SK-N-DZ (cell line): ENCODE data around the gene LMNA.

ENCODE experiments used
- DNase-seq: peaks from one replicate; pipeline ENCODE4 v3.0.0-alpha.2; 2015; ENCODE audit warnings: low spot score

LMNA gene

DNA sequence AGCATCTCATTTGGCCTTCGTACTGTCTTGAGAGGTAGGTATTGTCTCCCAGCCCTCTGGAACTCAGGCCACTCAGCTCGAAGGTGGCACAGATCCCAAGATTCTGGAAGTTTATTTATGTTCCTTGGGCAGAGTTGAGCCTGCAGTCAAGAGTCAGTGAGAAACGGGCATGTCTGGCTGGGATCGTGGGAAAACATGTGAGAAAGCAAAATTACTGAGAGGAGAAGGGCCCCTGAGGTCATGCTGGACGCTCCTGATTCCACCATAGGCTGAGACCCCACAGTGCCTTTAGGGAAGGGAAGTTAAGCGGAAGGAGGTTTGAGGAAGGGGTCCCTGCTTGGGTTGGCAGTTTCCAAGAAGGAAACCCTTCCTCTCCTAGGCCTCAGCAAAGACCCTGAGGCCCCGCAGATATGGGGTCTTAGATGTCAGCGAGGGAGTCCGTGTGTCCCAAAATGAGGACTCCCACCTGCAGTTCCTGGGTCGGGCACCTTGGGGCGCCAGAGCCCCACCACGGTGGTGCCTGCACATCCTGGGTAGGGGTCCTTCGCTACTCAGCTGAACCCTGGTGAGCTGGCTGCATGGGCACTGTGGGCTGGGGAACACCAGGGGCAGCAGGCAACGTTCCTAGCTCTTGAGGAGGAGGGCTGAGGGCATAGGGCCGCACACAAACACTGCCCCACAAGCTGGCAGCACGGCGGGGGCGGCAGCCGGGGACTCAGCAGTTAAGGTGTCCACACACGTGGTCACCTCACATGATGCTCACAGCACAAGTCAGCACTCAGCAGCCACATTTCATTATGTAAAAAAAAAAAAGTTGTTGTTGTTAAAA is 26.6 kb downstream of the LMNA start:
- DNase-seq, result peak; percentile 76

DNA sequence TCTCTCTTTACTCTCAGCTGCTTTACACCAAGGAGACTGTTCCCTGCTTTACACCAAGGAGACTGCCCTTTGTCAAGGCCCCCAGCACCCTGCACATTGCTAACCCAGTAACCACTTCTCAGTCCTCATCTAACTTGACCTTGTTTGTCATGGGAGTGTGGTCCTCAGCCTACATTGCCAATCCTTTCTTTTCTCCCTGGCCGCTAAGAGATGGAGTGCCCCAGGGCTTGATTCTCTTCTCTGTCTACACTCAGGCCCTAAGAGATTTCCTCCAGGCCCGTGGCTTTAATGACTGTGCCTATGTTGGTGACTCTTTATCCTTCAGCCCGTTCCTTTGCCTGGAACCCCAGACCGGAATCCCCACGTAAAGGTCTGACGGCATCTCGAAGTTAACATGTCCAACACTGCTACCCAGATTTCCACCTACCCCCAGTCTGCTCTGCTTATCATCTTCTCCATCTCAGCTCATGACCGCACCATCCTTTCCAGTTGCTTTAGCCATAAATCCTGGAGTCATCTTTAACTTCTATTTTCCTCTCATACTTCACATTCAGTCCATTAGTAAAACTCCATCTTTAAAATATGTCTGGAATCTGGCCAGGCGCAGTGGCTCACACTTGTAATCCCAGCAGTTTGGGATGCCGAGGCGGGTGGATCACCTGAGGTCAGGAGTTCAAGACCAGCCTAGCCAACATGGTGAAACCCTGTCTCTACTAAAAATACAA is 29.4 kb downstream of the LMNA start:
- DNase-seq, result peak; percentile 46

GRCh38 chr1:156144742-156145141 is 30.2 kb downstream of the LMNA start:
- no peak for DNase-seq

DNA sequence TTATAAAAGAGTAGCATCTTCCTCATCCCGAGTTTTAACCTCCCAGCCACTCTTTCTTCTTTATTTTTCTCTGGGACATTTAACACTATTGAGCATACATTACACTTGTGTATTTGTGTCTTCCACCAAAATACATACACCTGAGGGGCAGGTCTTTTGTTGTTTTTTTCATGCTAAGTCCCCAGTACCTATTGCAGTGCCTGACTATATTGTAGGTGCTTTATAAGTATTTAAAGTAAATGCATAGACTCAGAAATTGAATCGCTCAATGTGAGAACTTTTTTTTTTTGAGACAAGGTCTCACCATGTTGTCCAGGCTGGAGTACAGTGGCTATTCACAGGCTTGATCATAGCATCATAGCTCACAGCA is 31.1 kb downstream of the LMNA start:
- DNase-seq, result no peak

- DNase-seq, result peak; percentile 84
Observed at GRCh38 chr1:156146020-156146768, 31.7 kb downstream of the LMNA start.

DNA sequence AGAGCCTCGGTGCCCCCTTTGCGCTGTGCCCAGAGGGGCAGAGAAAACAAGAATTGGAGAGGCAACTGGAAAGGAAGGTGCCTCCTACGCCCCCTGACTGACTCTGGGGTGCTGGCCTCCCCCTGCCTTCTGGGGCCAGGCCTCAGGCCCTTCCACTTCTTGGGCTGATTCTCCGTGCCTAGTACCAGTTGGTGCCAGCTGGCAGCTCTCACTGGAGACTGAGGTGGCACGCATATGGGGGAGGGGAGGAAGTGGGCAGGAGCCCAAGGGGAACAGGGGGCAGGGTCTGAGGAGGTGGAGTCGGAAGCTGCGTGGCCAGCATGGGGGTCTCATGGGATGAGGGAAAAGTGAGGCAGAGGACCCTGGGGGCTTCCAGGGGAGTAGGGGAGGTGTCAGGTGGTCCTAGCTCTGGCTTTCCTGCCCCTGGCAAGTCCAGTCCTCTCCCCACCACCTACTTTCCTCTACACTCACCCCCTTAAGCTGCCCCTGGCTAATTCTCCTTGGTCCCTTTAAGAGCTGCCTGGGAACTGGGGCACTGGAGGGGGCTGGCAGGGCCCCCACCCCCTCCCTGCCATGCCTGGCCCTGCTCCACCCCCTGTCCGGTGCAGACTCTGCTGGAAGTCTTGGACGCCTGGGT is 32.4 kb downstream of the LMNA start:
- no peak for DNase-seq

GRCh38 chr1:156148216-156148615 is 33.7 kb downstream of the LMNA start:
- no peak for DNase-seq

DNA sequence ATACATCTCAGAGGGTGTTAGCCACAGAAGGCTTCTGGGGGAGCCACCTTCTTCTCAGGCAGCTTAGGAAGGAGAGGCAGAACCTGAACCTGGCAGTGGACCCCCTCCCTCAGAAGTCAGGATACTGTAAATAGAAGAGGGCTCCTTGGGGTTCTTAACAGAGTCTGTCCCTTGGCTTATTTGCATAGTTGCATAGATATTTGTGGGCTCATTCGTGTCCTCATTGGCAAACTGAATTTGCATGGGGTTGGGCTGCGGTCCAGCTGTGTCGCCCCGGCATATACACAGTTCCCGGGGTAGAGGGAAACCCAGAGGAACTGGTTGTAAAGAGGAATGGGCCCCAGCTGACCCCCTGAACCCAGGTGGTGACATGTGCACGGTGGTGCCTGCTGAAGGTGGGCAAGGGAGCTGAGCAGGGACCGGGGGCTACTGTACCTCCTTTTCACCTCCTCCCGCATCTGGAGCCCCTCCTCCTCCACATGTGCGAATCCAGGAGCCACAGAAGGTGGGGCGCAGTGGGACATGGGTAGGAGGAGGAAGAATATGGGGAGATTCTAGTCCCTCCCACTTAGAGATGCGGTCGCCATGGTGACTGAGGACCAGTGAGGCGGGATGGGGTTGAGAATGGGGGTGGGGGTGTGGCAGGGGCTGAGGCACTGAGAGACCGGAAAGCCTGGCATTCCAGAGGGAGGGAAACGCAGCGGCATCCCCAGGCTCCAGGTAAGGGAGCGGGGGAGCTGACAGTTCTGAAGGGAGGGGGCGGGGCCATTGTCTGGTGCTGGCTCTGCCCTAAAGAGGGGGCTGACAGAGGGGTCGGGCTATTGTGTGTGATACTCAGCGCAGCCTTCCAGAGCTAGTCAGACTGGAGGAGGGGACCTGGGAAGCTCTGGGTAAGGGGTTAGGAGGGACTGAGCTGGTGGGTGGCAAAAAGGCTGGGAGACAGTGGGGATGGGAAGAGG is 35.1 kb downstream of the LMNA start:
- DNase-seq, result no peak

DNA sequence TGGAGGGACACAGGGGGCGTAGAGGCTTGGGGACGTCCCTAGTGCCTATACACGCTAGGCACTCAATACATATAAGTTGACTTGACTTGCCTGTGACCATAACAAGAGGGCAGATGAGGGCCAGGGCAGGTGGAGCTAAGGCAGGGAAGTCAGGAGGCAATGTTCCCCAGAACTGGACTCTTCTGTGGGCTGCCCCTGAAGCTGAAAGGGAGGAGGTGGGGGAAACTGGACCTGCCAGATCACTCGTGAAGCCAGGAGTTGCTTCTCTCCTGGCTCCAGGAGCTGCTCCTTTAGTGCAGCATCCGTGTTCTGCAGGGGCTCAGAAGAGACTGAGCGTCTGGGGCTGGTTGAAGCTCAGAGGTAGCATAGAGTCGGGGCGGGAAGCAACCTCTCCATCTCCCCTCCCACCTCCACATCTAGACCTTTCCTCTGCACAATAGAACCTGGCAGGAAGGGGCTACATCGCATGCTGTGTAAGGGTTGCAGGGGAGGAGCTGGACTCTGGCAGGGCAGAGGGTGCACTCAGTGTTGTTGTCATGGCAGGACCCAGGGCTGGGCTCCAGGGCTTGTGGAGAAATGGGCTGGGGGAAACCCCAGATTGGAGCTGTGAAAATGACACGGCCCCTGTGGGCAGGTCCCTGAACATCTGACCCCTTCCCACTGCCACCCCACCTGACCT is 36.0 kb downstream of the LMNA start:
- no peak for DNase-seq

GRCh38 chr1:156151093-156151688 is 36.7 kb downstream of the LMNA start:
- DNase-seq, result no peak

DNA sequence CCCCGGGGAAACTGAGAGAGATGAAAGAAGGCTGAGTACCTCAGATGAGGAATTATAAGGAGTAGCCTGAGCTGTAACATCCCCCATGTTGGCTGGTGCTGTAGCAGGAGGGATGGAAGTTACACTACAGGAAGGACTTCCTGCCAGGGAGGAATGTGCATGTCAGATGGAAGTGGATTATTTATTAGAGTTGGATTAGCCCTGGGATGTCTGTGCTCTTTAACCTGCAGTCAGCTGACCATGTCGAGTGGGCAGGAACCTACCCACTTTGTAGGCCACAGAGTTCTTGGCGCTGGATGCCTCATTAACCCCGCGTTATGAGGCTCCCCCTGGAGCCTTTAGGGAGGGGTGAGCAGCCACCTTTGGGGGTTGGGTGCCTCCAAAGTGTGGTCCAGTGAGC is 38.1 kb downstream of the LMNA start:
- no peak for DNase-seq

- DNase-seq, result no peak
Observed at GRCh38 chr1:156153362-156153761, 38.9 kb downstream of the LMNA start, which contains the start of gene SEMA4A. SEMA4A (plus strand) TSS chr1:156153585; CDS start chr1:156154579, 994 bp downstream.

DNA sequence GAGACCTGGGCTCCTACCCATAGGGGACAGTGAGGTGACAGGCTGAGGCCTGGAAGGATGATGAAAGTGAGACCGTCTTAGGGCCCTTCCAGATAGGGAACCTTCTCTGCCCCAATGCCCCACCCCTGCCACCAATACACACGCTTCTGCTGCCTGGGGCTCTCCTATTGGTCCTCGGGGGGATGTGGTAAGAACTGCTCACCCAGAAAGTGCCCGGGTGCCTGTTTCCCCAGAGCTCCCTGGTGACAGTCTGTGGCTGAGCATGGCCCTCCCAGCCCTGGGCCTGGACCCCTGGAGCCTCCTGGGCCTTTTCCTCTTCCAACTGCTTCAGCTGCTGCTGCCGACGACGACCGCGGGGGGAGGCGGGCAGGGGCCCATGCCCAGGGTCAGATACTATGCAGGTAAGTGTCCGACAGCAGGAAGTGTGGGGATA is 39.8 kb downstream of the LMNA start:
- DNase-seq, result no peak

- DNase-seq, result no peak
Observed at GRCh38 chr1:156155756-156156510, 41.4 kb downstream of the LMNA start.

- no peak for DNase-seq
Observed at GRCh38 chr1:156157506-156157905, 43.0 kb downstream of the LMNA start.

DNA sequence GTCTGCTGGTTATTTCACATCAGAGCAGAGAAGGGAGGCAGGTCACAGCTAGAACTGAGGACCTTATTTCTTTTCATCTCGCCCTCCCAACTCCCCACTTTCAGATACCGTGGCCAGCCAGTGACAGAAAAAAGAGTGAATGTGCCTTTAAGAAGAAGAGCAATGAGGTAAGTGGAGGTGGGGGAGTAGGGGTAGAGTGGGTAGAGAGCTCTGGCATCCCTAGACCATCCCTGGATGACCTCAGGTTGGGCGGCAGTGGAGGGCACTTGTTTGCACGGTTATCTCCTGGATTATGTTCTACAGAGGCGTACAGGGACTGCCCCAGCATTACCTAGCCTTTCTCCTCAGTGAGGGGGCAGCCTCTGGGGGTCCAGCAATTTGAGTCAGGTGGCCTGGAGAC is 43.5 kb downstream of the LMNA start:
- DNase-seq, result no peak

DNA sequence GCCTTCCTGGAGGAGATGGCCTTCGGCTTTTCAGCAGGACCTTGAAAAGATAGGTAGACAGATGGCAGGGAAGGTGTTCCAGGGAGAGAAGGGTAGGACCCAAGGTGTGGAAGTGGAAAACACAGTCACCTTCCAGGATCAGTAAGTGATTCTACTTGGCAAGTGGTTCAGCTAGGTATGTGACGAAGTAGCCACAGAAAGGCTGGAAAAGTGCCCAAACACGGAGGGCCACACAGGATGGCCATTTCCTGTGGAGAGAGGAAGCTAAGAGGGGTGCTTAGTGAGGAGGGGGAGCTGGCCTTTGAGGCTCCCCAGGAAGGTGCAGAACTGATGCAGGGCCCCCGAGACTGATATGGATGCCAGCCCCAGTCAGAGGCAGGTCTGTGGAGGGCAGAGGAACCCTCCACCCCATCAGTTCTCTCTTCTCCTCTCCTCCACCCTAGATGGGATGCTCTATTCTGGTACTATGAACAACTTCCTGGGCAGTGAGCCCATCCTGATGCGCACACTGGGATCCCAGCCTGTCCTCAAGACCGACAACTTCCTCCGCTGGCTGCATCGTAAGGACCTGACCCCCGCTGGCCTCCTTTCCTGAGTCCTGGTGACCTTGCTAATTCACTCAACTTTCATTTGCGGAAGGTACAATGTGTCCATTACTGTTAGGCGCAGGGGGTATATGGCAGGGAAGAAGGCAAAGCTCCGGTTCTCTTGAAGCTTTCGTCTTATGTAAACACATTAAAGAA is 45.7 kb downstream of the LMNA start:
- DNase-seq, result no peak

DNA sequence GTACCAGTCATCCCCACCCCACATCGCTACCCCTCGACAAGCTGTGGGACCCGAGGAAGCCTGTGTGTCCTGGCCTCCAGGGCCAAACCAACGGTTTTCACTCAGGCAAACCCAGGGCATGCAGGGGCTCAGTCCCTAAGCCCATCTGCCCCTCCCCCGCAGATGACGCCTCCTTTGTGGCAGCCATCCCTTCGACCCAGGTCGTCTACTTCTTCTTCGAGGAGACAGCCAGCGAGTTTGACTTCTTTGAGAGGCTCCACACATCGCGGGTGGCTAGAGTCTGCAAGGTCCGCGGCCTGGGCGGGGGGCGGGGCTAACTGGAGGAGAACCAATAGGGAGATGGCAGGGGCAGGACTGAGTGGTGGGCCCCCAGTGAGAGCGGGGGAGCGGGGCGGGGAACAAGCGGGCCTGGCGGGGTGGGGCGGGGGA is 46.2 kb downstream of the LMNA start:
- DNase-seq, result peak; percentile 86
